ENCODE data around the gene LCN10.

- TF ChIP-seq CTCF (IDR thresholded peaks at IDR 0.05; ENCODE audit: poor library complexity) (no peak), EZH2phosphoT487 (IDR thresholded peaks at IDR 0.05; ENCODE audit: low read depth, severe bottlenecking, unreplicated experiment) (no peak)
Observed at GRCh38 chr9:136703276-136703860, 39.4 kb downstream of the LCN10 start.

Data from hepatocyte (in vitro differentiated cells).